Tibial nerve (tissue), 4 donors: ENCODE results near the gene TBC1D14. TPM values are rescaled to one million over a fixed set of nuclear protein-coding genes. Genes with fewer than 3 reads are reported as not detected.

ENCODE experiments used
- DNase-seq, 2 donors: peaks; one replicate each; pipeline ENCODE4 v3.0.0-alpha.2; 2019; ENCODE audit warnings: low spot score in 2 of 2
- H3K27ac ChIP-seq, 4 donors: fragments of 200-600 bp; sonication (generic) in 3 of 4; one replicate each; pipeline ENCODE4 v1.5.1; 2017 to 2019; ENCODE audit warnings: mild to moderate bottlenecking in 1 of 4
- H3K27me3 ChIP-seq, 2 donors: fragments of 200-600 bp; sonication (generic) in 1 of 2; one replicate each; pipeline versions ENCODE4 v1.5.1 to v1.6.0; 2017 to 2019
- H3K36me3 ChIP-seq, 3 donors: fragments of 200-600 bp; sonication (generic); one replicate each; pipeline ENCODE4 v1.5.1; 2018 to 2019
- H3K4me1 ChIP-seq, 4 donors: fragments of 200-600 bp; sonication (generic) in 3 of 4; one replicate each; pipeline ENCODE4 v1.5.1; 2017 to 2019
- H3K4me3 ChIP-seq, 4 donors: fragments of 200-600 bp; sonication (generic) in 3 of 4; one replicate each; pipeline ENCODE4 v1.5.1; 2017 to 2019; ENCODE audit warnings: mild to moderate bottlenecking in 1 of 4, moderate library complexity in 1 of 4
- H3K9me3 ChIP-seq, 4 donors: fragments of 200-600 bp; sonication (generic) in 3 of 4; one replicate each; pipeline ENCODE4 v1.5.1; 2017 to 2019
- CTCF ChIP-seq, 5 experiments: fragments of 200-600 bp in 3 of 5; fragments of 450-650 bp in 2 of 5; sonication (generic) in 3 of 5; IDR thresholded peaks; one replicate each; pipeline ENCODE4 v1.5.1; 2016 to 2019; ENCODE audit warnings: antibody characterized with exemption in 5 of 5, mild to moderate bottlenecking in 3 of 5, moderate library complexity in 2 of 5
- EP300 ChIP-seq, 2 donors: sonication (generic); formaldehyde crosslinking; IDR thresholded peaks; one replicate each; pipeline ENCODE4 v1.6.1; 2017; ENCODE audit warnings: antibody characterized with exemption in 2 of 2, mild to moderate bottlenecking in 1 of 2
- POLR2A ChIP-seq, 2 donors: fragments of 450-650 bp; IDR thresholded peaks; one replicate each; pipeline ENCODE4 v1.6.1; 2017; ENCODE audit warnings: antibody characterized with exemption in 2 of 2, mild to moderate bottlenecking in 2 of 2, moderate library complexity in 2 of 2
- WGBS, 2 donors: methylation state at CpG; one replicate each; pipeline ENCODE4 v1.1.5; 2018; 5-methylcytosine and 5-hydroxymethylcytosine counted together
- total RNA-seq, 4 donors: library from RNA; depleted of rRNA; stranded (reverse); fragments of >200 nt; gene quantifications; one replicate each; pipeline ENCODE4 v1.1.0, GENCODE V29; 2016

The TBC1D14 gene
- total RNA-seq, 4 donors from 2014 or later: 46.9 to 65.7 (median 51.3) TPM

DNA sequence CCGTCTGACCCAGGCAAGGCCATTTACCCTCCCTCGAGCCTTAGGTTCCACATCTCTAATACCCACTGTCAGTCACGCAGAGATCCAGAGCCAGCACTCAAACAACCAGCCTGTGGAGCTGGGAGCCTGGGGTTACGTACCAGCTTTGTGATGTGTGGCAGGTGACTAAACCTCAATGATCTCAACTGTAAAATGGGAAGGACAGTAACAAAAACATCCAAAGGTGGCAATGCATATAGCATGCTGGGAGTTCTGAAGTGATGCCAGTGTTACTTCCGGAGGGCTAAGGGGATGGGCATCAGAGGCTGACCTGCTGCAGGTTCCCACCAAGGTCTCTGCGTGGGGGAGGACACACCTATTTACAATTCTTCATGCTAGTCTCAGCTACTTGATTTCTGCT, 152.2 kb downstream of the TBC1D14 start:
- Histone ChIP-seq H3K36me3 (peaks cover 6 to 72% (median 20%) of the 10 kb centered on the region in 3 donors), H3K4me3 (no peak overlapping the region), H3K27me3 (no peaks in the 10 kb centered on the region), H3K9me3 (no peaks in the 10 kb centered on the region), H3K27ac (no peak overlapping the region), H3K4me1 (peaks cover 0 to 20% (median 7%) of the 10 kb centered on the region in 4 donors)
- TF ChIP-seq EP300 (IDR thresholded peaks at IDR 0.05): no peak
- no peak for DNase-seq
- WGBS, 2 donors: 90 to 92% methylated on average over 6 of the region's 6 CpGs

DNA sequence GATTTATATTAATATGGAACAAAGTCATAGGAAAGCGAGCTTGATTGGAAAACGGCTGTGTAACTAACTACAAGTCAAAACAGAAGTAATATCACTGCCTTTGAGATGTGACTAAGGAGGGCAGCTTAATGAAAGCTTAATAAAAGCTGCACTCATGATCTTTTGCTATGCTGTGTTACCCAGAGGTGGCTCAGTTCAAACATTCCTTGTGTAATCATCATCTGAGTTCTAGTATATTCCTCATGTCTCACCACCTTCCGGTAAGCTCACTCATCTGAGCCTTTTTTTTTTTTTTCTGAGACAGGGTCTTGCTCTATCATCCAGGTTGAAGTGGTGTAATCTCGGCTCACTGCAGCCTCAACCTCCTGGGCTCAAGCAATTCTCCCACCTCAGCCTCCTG, 153.2 kb downstream of the TBC1D14 start:
- Histone ChIP-seq H3K4me1 (peaks cover 0 to 27% (median 9%) of the 10 kb centered on the region in 4 donors), H3K4me3 (no peak overlapping the region), H3K27ac (no peak overlapping the region), H3K27me3 (no peaks in the 10 kb centered on the region), H3K36me3 (peaks cover 6 to 64% (median 20%) of the 10 kb centered on the region in 3 donors), H3K9me3 (no peaks in the 10 kb centered on the region)
- DNase-seq: no peak
- 91 to 95% methylated on average over 4 of the region's 4 CpGs for WGBS, 2 donors
- no peak for TF ChIP-seq EP300 (IDR thresholded peaks at IDR 0.05)
- no peak for TF ChIP-seq POLR2A (IDR thresholded peaks at IDR 0.05)
- no peak for TF ChIP-seq CTCF (IDR thresholded peaks at IDR 0.05)

GRCh38 chr4:7063362-7063761, 153.7 kb downstream of the TBC1D14 start:
- H3K4me3 ChIP-seq: no peak overlapping the region
- no peaks in the 10 kb centered on the region for H3K9me3 ChIP-seq
- peaks cover 0 to 27% (median 9%) of the 10 kb centered on the region in 4 donors for H3K4me1 ChIP-seq
- DNase-seq: no peak
- 83 to 88% methylated on average over 4 of the region's 4 CpGs for WGBS, 2 donors
- H3K36me3 ChIP-seq: peaks cover 6 to 59% (median 20%) of the 10 kb centered on the region in 3 donors
- H3K27ac ChIP-seq: no peak overlapping the region
- H3K27me3 ChIP-seq: no peaks in the 10 kb centered on the region
- no peak for TF ChIP-seq POLR2A (IDR thresholded peaks at IDR 0.05)
- TF ChIP-seq EP300 (IDR thresholded peaks at IDR 0.05): no peak
- TF ChIP-seq CTCF (IDR thresholded peaks at IDR 0.05): no peak

DNA sequence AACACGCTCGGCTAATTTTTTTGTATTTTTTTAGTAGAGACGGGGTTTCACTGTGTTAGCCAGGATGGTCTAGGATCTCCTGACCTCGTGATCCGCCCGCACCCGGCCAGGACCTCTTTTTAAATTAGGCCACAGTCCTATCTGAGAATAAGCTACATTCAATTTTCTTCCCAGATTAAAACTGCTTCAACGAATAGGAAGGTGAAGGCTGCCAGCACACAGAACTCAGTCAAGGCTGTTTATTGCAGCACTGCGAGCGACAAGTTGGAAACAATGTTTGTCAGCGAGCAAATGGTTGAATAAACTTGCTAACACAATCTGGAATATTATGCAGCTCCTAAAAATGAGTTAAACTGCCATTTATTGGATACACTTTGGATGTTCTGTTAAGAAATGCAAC, 156.4 kb downstream of the TBC1D14 start:
- WGBS, 2 donors: 96 to 97% methylated on average over 11 of the region's 11 CpGs
- no peak overlapping the region for H3K4me3 ChIP-seq
- no peaks in the 10 kb centered on the region for H3K9me3 ChIP-seq
- peaks cover 0 to 44% (median 17%) of the 10 kb centered on the region in 4 donors for H3K4me1 ChIP-seq
- no peaks in the 10 kb centered on the region for H3K27me3 ChIP-seq
- no peak overlapping the region for H3K27ac ChIP-seq
- peaks cover 6 to 33% (median 20%) of the 10 kb centered on the region in 3 donors for H3K36me3 ChIP-seq
- DNase-seq: no peak
- TF ChIP-seq EP300 (IDR thresholded peaks at IDR 0.05) (no peak), POLR2A (IDR thresholded peaks at IDR 0.05) (no peak), CTCF (IDR thresholded peaks at IDR 0.05) (no peak)

- peaks cover 0 to 45% (median 17%) of the 10 kb centered on the region in 4 donors for H3K4me1 ChIP-seq
- 84 to 87% methylated on average over 4 of the region's 4 CpGs for WGBS, 2 donors
- H3K36me3 ChIP-seq: peaks cover 4 to 28% (median 17%) of the 10 kb centered on the region in 3 donors
- H3K9me3 ChIP-seq: no peaks in the 10 kb centered on the region
- H3K27me3 ChIP-seq: no peaks in the 10 kb centered on the region
- TF ChIP-seq CTCF (IDR thresholded peaks at IDR 0.05) (no peak), EP300 (IDR thresholded peaks at IDR 0.05) (no peak), POLR2A (IDR thresholded peaks at IDR 0.05) (no peak)
- peak overlapping the region in 2 of 4 donors; percentile 86 to 87 for H3K4me3 ChIP-seq
- DNase-seq: no peak
- H3K27ac ChIP-seq: no peak overlapping the region
Observed at GRCh38 chr4:7066493-7066892, 156.9 kb downstream of the TBC1D14 start.

DNA sequence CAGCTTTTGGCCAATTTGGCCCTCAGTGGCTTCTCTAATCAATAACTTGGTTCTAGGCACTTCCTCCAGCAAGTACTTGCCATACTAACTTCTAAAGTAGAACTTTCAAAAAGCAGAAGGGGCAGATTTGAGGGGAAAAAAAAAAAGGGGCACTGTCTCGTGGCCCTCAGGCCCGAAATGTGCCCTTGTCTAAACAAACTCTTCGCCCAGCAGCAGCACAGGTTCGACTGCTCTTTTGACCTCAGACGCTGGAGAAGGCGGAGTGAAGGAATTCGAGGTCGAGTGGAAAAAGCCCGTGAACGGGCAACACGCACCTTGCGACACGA, 157.5 kb downstream of the TBC1D14 start:
- H3K27me3 ChIP-seq: no peaks in the 10 kb centered on the region
- peak overlapping the region in 3 of 4 donors; percentile 87 to 93 (median 91) for H3K27ac ChIP-seq
- peaks cover 0 to 45% (median 17%) of the 10 kb centered on the region in 4 donors for H3K4me1 ChIP-seq
- no peaks in the 10 kb centered on the region for H3K9me3 ChIP-seq
- peaks cover 4 to 22% (median 11%) of the 10 kb centered on the region in 3 donors for H3K36me3 ChIP-seq
- H3K4me3 ChIP-seq: peak overlapping the region; percentile 81 to 87 (median 84)
- WGBS, 2 donors: 3% methylated on average over 13 of the region's 13 CpGs
- TF ChIP-seq POLR2A (IDR thresholded peaks at IDR 0.05) (no peak), CTCF (IDR thresholded peaks at IDR 0.05) (no peak), EP300 (IDR thresholded peaks at IDR 0.05) (no peak)
- no peak for DNase-seq
